Vagina (tissue), 2 donors: ENCODE data around the gene ADAM8. TPM values are rescaled to one million over a fixed set of nuclear protein-coding genes. Genes with fewer than 3 reads are reported as not detected.

Experiments
- DNase-seq, 2 donors: peaks; one replicate each; pipeline ENCODE4 v3.0.0-alpha.2; 2017; ENCODE audit errors: extremely low spot score in 2 of 2
- H3K27ac ChIP-seq: fragments of 200-600 bp; sonication (generic); one replicate; pipeline ENCODE4 v1.5.1; 2019
- H3K27me3 ChIP-seq: fragments of 200-600 bp; sonication (generic); one replicate; pipeline ENCODE4 v1.5.1; 2019
- H3K36me3 ChIP-seq, 2 donors: fragments of 200-600 bp; sonication (generic); one replicate each; pipeline ENCODE4 v1.5.1; 2017 to 2019
- H3K4me1 ChIP-seq: fragments of 200-600 bp; sonication (generic); one replicate; pipeline ENCODE4 v1.5.1; 2019
- H3K4me3 ChIP-seq, 2 donors: fragments of 200-600 bp; sonication (generic); 1 replicate in 1 of 2; 2 replicates in 1 of 2; pipeline ENCODE4 v1.5.1; 2016 to 2019
- H3K9me3 ChIP-seq: fragments of 200-600 bp; sonication (generic); one replicate; pipeline ENCODE4 v1.5.1; 2019
- POLR2A ChIP-seq, 2 donors: fragments of 450-650 bp; IDR thresholded peaks; one replicate each; pipeline ENCODE4 v1.6.1; 2017; ENCODE audit warnings: antibody characterized with exemption in 2 of 2, mild to moderate bottlenecking in 2 of 2, moderate library complexity in 2 of 2
- POLR2AphosphoS5 ChIP-seq, 2 donors: sonication (generic); formaldehyde crosslinking; IDR thresholded peaks; one replicate each; pipeline ENCODE4 v1.9.0; 2017; ENCODE audit warnings: antibody characterized with exemption in 2 of 2, mild to moderate bottlenecking in 2 of 2, low read depth in 1 of 2; ENCODE audit not compliant: insufficient read depth in 1 of 2
- intact Hi-C: fragments of 100-400 bp; cut with DNase I; formaldehyde crosslinking; loops from one replicate; pipeline ENCODE4 v1.15.1; 2023
- total RNA-seq: library from RNA; depleted of rRNA; stranded (reverse); fragments of >200 nt; gene quantifications from one replicate; pipeline ENCODE4 v1.2.3, GENCODE V29; 2016
- TF ChIP-seq, protein P1 (sequence below), 3 experiments: fragments of 450-650 bp in 2 of 3; fragments of 200-600 bp in 1 of 3; sonication (generic) in 1 of 3; IDR thresholded peaks; one replicate each; pipeline ENCODE4 v1.5.1; 2017 to 2019; ENCODE audit warnings: antibody characterized with exemption in 3 of 3, mild to moderate bottlenecking in 2 of 3, moderate library complexity in 2 of 3

ADAM8 gene
- total RNA-seq, 1 donor from 2014 or later = 11.0 TPM

- intact Hi-C loops = no loop called here
- TF ChIP-seq, protein P1, sequence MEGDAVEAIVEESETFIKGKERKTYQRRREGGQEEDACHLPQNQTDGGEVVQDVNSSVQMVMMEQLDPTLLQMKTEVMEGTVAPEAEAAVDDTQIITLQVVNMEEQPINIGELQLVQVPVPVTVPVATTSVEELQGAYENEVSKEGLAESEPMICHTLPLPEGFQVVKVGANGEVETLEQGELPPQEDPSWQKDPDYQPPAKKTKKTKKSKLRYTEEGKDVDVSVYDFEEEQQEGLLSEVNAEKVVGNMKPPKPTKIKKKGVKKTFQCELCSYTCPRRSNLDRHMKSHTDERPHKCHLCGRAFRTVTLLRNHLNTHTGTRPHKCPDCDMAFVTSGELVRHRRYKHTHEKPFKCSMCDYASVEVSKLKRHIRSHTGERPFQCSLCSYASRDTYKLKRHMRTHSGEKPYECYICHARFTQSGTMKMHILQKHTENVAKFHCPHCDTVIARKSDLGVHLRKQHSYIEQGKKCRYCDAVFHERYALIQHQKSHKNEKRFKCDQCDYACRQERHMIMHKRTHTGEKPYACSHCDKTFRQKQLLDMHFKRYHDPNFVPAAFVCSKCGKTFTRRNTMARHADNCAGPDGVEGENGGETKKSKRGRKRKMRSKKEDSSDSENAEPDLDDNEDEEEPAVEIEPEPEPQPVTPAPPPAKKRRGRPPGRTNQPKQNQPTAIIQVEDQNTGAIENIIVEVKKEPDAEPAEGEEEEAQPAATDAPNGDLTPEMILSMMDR (IDR thresholded peaks at IDR 0.05) = no peak
- TF ChIP-seq POLR2AphosphoS5 (IDR thresholded peaks at IDR 0.05; ENCODE audit: insufficient read depth in 1 of 2, low read depth in 1 of 2) = no peak
- no peak for TF ChIP-seq POLR2A (IDR thresholded peaks at IDR 0.05)
Observed at GRCh38 chr10:133311570-133311969, 34.9 kb upstream of the ADAM8 start.

GRCh38 chr10:133310789-133311188 is 34.1 kb upstream of the ADAM8 start:
- H3K27ac ChIP-seq = no peak overlapping the region

More at GRCh38 chr10:133311570-133311969, 34.9 kb upstream of the ADAM8 start:
- peaks cover 21% of the 10 kb centered on the region for H3K4me1 ChIP-seq
- H3K36me3 ChIP-seq = peaks cover 0 to 14% of the 10 kb centered on the region in 2 donors
- H3K27me3 ChIP-seq = no peaks in the 10 kb centered on the region
- H3K9me3 ChIP-seq = no peaks in the 10 kb centered on the region
- DNase-seq = no peak
- no peak overlapping the region for H3K4me3 ChIP-seq
- no peak overlapping the region for H3K27ac ChIP-seq

DNA sequence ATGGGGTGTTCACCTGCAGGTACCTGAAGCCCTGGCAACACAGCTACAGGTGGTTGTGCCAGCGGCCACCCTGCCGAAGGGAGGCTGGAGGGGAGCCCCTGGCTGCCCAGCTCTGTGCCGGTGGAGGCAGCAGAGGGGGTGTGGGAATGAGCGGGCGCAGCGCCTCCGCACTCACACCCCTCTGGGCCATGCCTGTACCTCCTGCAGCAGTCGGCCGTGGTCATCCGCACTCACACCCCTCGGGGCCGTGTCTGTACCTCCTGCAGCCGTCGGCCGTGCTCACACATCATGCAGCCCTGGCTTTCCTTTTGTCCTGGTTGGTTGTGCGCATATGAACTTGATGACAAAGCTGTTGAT is 33.7 kb upstream of the ADAM8 start:
- intact Hi-C loops = no loop called here
- no peak for DNase-seq

More at GRCh38 chr10:133310789-133311188, 34.1 kb upstream of the ADAM8 start:
- Histone ChIP-seq H3K4me3 (no peak overlapping the region), H3K36me3 (peaks cover 0 to 14% of the 10 kb centered on the region in 2 donors), H3K27me3 (no peaks in the 10 kb centered on the region), H3K9me3 (no peaks in the 10 kb centered on the region), H3K4me1 (peaks cover 28% of the 10 kb centered on the region)
- TF ChIP-seq POLR2AphosphoS5 (IDR thresholded peaks at IDR 0.05; ENCODE audit: insufficient read depth in 1 of 2, low read depth in 1 of 2) (no peak), POLR2A (IDR thresholded peaks at IDR 0.05) (no peak)
- TF ChIP-seq, protein P1 (IDR thresholded peaks at IDR 0.05) = no peak
- intact Hi-C loops = no loop called here
- DNase-seq = no peak

GRCh38 chr10:133309720-133310398 is 33.2 kb upstream of the ADAM8 start:
- H3K4me1 ChIP-seq = peaks cover 37% of the 10 kb centered on the region
- DNase-seq = no peak
- intact Hi-C loops = loop anchor here (5.0 kb wide), 1 partner anchor 82 kb away; the partner anchor contains the start of gene MTG1
- no peaks in the 10 kb centered on the region for H3K27me3 ChIP-seq
- H3K36me3 ChIP-seq = peaks cover 0 to 14% of the 10 kb centered on the region in 2 donors
- TF ChIP-seq POLR2A (IDR thresholded peaks at IDR 0.05) (no peak), POLR2AphosphoS5 (IDR thresholded peaks at IDR 0.05; ENCODE audit: insufficient read depth in 1 of 2, low read depth in 1 of 2) (no peak)
- TF ChIP-seq, protein P1 (IDR thresholded peaks at IDR 0.05) = no peak
- H3K9me3 ChIP-seq = no peaks in the 10 kb centered on the region
- H3K4me3 ChIP-seq = peak overlapping the region in 1 of 2 donors; percentile 89
- no peak overlapping the region for H3K27ac ChIP-seq

More for the DNA sequence above, 33.7 kb upstream of the ADAM8 start:
- Histone ChIP-seq H3K4me1 (peaks cover 32% of the 10 kb centered on the region), H3K9me3 (no peaks in the 10 kb centered on the region), H3K36me3 (peaks cover 0 to 14% of the 10 kb centered on the region in 2 donors), H3K27ac (no peak overlapping the region), H3K4me3 (no peak overlapping the region), H3K27me3 (no peaks in the 10 kb centered on the region)
- TF ChIP-seq, protein P1 (IDR thresholded peaks at IDR 0.05) = no peak
- TF ChIP-seq POLR2A (IDR thresholded peaks at IDR 0.05) (no peak), POLR2AphosphoS5 (IDR thresholded peaks at IDR 0.05; ENCODE audit: insufficient read depth in 1 of 2, low read depth in 1 of 2) (no peak)
